HG03342 (cell line): ENCODE measurements around the gene SCAPER.
A peak's percentile ranks its signal among the peaks of the same experiment; 100 is the strongest.

ENCODE experiments used
- ATAC-seq: cut with Tn5 transposase; IDR thresholded peaks from one replicate; pipeline ENCODE4 v1.9.1; 2021; ENCODE audit warnings: mild to moderate bottlenecking, moderate library complexity; ENCODE audit not compliant: unreplicated experiment

The SCAPER gene

DNA sequence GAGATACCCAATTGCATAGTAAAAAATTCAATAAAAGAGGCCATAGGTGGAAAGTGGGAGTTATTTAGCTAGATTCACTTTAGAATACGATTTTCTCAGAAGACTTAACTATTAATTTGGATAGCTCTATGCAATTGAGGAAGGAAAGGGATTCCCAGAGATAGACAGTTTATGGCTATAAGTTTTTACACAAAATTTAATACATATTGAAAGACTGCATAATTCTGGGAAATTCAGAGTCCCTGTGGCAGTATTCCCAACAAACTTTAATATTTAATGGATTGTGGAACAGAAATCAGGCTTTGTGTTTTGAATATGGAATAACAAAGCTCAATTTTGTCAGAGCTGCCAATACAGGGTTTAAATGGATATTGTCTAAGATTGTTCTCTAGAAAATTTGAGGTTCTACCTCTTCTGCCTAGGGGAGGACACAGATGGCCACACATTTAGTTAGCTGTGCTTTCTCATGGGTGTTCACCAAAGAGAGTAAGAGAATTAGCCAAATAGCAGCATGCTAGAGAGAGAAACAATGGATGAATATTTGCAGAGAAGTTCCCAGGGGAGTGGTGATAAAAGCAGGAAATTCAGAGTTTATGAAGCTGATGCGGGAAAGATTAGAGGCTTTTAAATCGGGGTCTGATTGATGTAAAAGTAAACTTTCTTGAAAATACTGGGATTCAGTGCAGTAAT is 560.1 kb downstream of the SCAPER start:
- no peak for ATAC-seq

DNA sequence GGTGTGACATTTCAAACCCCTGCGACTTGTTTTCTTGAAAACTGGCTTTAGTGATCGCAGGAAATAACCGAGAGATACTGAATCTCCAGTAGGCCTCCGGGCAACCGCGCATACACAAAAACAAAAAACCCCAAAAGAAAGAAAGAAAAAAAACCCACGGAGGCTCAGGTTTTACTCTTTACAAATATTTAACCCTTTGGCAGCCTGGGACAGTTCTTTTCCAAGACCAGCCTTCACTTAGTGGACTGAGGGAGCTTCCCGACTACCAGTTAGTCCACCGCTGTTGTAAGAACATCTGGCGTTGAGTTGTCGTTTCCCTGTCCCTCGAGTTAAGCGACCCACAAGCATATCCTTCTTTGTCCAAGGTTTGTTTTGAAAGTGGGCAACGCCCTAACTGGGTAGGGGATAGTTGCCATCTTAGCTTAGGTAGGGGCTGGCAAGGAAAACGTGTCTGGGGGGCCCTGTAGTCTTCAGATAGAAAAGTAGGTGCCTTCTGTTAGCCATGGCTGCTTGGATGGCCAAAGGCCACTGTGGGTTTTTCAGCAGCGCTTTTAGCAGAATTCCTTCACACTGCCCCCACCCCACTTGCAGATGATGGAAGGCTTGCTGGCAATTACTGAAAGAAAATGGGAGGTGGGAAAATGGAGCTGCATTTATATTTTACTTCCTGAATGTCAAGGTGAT is 561.7 kb downstream of the SCAPER start:
- no peak for ATAC-seq

DNA sequence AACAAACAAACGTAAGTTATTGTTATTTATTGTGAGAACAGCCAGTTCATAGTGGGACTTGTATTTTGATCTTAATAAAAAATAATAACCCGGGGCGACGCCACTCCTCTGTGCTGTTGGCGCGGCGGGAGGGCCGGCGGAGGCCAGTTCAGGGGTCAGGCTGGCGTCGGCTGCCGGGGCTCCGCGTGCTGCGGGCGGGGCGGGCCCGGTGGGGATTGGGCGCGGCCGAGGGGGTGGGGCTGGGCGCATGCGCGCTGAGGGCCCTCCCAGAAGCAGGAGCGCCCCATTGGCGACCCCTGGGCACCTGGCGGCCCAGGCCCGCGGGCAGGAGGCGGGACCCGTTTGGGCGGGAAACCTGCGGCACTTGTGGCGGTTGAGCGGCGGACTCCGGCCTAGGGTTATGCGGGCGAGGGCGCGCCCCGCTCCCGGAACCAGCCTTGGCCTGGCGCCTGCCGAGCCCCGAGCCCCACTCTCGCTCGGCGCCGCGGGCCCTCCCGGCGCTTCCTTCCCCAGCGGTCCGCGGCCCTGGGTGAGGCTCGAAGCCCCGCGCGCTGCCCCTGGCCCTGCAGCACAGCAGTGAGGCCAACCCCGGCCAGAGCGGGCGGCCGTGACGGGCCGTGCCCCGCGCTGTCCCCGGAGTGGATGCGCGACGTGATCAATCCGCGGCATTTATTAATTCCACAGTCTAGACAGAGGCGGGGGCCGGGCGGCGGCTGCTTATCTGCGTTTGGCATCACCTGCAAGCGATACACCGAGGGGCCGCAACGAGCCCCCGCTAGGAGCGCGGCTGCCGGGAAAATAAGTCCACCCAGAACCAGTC is 562.5 kb downstream of the SCAPER start:
- ATAC-seq, result no peak

DNA sequence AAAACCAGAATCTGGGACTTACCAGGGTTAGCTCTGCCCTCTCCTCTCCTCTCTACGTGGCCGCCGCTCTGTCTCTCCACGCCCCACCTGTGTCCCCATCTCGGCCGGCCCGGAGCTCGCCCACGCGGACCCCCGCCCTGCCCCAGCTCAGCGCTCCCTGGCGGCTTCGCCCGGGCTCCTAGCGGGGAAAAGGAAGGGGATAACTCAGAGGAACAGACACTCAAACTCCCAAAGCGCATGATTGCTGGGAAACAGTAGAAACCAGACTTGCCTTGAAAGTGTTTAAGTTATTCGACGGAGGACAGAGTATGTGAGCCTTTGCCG is 563.1 kb downstream of the SCAPER start:
- ATAC-seq, result no peak

DNA sequence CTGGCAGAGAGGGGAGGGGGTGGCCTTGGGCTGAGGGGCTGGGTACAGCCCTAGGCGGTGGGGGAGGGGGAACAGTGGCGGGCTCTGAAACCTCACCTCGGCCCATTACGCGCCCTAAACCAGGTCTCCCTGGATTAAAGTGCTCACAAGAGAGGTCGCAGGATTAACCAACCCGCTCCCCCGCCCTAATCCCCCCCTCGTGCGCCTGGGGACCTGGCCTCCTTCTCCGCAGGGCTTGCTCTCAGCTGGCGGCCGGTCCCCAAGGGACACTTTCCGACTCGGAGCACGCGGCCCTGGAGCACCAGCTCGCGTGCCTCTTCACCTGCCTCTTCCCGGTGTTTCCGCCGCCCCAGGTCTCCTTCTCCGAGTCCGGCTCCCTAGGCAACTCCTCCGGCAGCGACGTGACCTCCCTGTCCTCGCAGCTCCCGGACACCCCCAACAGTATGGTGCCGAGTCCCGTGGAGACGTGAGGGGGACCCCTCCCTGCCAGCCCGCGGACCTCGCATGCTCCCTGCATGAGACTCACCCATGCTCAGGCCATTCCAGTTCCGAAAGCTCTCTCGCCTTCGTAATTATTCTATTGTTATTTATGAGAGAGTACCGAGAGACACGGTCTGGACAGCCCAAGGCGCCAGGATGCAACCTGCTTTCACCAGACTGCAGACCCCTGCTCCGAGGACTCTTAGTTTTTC is 563.6 kb downstream of the SCAPER start:
- ATAC-seq, result no peak

DNA sequence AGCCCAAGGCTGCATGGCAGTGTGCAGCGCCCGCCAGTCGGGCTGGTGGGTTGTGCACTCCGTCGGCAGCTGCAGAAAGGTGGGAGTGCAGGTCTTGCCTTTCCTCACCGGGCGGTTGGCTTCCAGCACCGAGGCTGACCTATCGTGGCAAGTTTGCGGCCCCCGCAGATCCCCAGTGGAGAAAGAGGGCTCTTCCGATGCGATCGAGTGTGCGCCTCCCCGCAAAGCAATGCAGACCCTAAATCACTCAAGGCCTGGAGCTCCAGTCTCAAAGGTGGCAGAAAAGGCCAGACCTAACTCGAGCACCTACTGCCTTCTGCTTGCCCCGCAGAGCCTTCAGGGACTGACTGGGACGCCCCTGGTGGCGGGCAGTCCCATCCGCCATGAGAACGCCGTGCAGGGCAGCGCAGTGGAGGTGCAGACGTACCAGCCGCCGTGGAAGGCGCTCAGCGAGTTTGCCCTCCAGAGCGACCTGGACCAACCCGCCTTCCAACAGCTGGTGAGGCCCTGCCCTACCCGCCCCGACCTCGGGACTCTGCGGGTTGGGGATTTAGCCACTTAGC is 564.3 kb downstream of the SCAPER start:
- ATAC-seq, result no peak

DNA sequence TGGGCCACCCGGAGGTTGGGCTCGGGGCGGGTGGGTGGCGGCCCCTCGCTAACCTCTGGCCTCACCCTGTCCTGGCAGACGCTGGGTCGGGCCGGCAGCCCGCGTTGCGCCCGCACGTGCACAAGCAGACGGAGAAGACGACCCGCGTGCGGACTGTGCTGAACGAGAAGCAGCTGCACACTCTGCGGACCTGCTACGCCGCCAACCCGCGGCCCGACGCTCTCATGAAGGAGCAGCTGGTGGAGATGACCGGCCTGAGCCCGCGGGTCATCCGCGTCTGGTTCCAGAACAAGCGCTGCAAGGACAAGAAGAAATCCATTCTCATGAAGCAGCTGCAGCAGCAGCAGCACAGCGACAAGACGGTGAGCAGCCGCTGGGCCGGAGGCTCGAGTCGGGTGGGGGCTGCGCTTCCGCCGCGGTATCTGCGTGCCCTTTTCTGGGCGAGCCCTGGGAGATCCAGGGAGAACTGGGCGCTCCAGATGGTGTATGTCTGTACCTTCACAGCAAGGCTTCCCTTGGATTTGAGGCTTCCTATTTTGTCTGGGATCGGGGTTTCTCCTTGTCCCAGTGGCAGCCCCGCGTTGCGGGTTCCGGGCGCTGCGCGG is 564.8 kb downstream of the SCAPER start:
- ATAC-seq, result no peak

DNA sequence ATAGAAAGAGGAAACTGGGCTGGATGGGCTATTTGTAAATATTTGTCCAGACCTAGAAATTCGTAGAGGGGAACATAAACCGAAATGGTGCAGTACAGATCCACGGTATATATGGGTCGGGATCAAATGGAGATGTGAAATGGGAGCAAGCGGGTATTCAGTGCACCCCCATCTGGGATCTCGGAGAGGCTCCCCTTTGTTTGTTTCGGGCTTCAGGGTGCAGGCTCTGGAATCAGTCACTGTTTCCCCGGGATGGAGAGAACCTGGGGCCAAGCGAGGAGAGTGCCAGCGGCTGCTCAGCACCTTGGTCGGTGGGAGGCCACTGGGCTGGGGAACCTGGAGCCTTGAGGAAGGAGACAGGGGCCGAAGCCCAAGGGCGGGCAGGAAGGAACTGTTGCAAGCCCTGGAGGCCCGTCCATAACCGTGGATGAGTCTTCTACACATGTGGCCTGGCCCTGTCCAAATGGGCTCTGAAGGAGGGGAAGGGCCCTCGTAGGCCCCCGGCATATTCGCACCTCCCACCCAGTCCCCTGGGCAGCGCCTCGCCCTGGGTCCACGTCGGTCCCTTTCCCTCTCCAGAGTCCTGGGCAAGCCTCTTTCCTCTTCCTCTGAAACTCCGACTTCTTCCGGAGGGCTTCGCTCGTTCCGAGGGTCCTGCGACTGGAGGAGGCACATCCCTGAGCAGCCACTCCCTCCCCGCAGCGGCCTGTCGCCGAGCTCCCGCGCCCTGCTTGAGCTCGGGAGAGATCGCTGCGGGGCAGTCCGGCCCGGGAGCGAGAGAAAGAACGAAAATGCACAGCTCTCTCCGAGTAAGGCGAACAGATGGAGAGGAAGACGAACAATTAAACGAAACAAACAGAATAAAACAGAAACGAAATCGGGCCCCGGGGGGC is 565.6 kb downstream of the SCAPER start:
- no peak for ATAC-seq

DNA sequence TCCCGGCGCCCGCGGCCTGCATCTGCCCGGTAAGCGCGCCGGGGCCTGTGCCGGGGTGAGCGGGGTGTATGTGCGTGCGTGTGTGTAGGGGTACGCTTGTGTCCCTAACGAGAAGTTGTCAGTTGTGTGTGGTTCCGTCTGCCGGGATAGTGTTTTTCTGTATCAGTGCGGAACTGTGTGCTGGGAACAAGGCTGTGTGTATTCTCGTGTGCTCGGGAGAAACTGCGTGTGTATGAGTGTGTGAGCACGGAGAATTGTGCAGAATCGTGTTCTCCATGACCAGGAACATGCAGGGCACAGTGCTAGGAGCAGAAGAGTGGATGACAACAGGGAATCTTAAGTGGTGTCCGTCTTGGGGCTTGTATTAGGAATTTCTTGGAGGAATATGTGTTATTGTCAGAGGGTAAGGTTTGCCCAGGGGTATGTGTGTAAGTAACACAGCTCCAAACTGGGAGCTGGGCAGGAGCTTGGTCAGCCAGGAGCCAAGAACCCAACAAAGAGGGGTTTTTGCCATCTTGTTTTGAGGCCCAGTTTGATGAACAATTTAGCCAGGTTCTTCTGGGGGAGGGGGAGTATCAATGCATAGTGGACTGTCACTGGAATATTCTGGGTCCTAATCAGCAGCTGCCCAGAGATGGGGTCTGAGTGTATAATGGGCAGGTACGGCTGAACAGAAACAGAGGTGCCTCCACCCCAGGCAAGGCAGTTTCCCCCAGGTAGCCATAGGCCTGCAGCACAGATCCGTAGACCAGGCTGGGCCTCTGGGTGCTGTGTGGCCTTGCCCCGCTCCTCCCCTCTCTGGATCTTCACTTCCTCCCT is 566.4 kb downstream of the SCAPER start:
- no peak for ATAC-seq

DNA sequence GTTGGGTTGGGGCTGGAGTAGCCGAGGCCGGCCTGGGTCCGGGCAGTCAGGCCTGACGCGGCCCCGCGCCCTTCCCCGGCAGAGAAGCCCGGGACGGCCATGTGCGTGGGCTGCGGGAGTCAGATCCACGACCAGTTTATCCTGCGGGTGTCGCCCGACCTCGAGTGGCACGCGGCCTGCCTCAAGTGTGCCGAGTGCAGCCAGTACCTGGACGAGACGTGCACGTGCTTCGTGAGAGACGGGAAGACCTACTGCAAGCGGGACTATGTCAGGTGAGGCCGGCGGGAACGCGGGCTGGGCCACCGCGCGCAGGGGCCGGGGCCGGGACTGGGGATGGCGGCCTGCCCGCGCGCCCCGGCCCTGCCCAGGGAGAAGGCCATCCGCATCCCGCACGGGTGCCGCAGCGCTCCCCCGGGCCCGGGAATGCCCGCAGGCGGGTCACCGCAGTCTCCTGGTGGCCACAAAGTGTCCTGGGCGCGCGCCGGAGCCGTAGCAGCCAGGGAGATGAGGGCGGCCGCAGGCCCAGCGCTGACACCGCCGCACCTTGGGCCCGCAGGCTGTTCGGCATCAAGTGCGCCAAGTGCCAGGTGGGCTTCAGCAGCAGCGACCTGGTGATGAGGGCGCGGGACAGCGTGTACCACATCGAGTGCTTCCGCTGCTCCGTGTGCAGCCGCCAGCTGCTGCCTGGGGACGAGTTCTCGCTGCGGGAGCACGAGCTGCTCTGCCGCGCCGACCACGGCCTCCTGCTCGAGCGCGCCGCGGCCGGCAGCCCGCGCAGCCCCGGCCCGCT is 567.2 kb downstream of the SCAPER start:
- ATAC-seq, result no peak

DNA sequence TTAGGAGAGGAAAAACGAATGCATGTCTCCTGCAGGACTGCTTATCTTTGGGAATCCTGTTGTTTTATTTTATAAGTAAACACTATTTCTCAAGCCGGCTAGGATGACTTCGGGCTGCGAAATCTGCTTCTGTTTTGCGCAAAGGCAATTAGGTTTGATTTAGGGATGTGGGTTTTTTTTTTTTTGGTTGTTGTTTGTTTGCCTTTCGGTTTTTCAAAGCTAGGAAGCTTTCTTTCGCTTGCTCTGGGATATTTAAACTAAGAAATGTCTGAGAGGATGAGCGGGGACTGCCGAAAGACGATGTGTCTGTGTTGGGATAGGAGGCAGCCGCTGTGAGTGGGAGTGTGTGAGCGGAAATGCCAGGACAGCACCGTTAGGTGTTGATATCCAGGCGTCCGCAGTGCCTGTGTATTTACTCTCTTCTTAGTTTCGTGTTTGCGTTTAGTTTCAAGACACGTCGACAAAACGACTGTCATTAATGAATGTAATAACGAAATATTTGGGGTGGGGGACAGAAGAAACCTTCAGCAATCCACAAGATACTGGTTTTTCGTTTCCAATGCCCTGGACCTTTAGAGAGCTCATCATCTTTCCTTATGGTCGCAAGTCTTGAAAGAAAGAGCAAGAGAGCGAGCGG is 568.0 kb downstream of the SCAPER start:
- no peak for ATAC-seq

DNA sequence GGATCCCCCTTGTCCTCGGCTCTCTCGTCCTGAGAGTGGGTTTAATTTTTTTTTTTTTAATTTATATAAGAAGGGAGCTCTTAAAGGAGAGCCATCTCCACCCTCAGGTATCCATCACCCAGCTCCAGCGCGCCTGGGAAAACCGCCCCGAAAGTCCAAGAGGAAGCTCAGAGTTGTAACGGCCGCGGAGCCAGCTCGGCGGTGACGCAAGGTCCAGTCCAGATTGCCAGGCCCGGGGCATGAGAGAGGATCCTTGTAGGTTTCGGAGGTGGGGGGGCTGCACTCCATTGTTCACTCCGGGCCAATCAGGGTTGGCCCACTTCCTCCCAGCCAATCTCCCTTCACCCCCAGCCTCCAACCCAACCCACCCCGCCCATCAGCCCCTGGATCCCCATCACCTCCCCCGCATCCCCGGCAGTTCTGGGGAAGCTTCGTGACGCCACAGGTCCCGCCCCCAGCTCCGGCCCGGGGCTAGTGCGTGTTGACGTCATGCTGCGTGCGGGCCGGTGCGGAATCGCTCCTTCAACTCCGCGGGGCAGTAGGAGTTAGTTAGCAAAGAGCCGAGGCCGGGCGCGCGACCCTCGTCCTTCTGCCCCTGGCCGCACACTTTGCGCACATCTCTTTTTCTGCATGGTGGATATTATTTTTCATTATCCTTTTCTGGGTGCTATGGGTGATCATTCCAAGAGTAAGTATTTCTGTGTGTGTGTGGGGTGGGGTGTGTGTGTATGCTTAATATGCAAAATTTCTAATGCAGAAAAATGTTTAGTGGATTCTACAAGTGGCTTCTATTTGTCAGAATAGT is 568.7 kb downstream of the SCAPER start, which contains the start of gene ISL2:
ISL2 (plus strand) TSS at position 520 of the 805 bp plus-strand sequence; CDS start at position 631, 111 bp downstream.
- ATAC-seq, result peak; percentile 51

DNA sequence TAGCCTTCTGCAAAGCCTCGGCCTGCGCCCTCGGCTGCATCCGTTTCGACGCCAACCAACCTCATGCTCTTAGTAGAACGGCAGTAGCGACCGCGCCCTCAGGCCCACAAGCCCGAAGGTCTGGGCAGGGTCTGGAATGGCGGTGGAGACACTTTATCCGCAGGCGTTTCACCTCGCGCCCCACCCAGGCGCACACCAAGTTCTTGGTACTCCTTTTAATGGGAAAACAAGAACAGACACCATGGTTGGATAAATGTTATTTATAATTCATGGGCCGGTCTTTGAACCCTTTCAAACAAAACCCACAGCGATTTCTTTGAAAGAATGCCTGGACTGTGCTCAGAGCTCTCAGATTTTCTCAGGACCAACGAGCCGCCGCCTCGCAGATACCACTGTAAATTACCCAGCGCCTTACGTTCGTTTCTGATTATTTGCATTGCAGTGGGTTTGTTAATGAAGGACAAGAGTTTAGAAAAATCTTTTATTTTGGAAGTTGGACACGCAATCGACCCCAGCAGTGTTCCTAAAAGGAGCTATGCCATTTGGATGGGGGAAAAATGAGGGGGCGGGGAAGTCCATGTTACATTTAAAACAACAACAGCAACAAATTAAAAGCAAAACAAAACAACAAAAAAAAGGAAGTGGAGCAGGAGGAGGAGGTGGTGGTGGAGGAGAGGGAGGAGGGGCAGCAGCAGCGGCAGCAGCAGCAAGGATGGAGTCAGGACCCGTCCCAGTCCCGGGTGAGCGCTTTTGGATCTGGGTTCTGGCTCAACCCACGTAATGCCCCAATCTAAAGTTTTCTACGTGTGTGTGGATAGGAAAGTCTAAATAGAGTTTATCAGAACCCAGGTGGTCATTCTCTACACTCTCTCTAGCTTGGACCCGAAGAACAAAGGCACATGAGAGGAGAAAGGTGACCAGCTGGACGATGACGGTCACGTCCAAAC is 569.6 kb downstream of the SCAPER start:
- no peak for ATAC-seq

DNA sequence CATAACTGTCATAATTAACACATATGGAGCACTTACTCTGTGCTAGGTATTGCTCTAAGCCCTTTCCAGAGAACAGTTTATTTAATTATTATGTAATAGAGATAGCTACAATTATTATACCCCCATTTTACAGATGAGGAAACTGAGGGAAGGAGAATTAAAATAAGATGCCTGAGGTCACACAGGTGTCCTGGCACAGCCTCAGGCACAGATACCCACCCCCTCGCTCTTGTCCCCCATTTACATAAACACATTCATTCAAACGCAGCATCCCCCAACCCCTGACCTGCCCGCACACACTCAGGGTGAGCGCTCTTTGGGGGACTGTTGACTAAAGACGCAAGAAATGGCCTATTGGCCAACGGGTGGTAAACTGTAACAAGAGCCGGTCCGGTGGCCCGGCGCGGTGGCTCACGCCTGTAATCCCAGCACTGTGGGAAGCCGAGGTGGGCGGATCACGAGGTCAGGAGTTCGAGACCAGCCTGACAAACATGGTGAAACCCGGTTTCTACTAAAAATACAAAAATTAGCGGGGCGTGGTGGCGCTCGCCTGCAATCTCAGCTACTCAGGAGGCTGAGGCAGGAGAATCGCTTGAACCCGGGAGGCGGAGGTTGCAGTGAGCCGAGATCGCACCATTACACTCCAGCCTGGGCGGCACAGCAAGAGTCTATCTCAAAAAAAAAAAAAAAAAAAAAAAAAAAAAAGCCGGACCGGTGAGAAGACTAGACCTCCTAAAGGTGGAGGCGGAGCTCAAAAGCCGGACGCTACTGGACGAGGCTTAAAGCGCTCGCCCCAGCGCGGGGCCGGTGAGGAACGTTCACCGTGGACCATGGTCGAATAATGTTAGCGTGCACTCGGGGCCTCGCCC is 570.5 kb downstream of the SCAPER start:
- ATAC-seq, result no peak
